GM18868 (cell line): ENCODE results near the gene SPTBN1.

Experiments used
- ATAC-seq: cut with Tn5 transposase; IDR thresholded peaks from one replicate; pipeline ENCODE4 v1.9.1; 2021; ENCODE audit warnings: mild to moderate bottlenecking, moderate library complexity; ENCODE audit not compliant: unreplicated experiment

Gene SPTBN1

GRCh38 chr2:54586494-54586893 is 130.4 kb downstream of the SPTBN1 start:
- ATAC-seq: no peak

DNA sequence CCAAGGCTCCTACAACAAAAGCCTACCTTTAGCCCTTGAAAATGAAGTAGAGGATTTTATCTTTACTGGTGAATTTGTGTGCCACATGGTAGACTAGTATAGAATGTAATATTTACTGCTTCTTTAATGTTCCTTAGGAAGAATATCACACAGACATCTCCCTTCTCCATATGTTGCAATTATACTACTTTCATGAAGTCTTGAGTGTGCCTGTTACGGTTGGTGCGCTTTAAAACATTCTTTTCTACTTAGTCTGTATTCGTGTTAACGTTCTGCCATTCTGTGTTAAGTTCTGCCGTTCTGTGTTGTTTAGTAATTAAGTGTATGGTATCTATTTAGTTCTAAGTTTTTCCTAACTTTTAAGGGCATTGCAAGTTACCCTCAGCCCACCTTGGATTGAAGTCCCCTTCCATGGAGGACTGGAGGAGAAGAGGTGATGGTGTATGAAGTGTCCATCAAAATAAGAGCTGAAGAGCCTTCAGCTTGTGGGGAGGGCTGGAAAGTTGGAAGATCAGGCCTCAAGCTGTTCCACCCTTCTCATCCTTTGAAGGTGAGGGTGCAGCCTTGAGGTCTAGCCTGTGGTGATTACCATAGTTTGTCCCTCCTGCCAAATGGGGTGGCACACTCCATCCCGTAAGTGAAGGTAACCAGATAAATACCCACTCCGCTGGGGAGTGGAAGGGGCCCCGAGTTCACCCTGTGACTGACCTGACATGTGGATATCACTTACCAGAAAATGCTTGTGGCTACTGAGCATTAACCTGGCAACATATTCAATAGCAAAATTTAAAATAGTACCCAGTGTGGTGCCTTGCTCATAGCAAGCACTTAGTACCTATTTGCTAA is 131.3 kb downstream of the SPTBN1 start:
- ATAC-seq: no peak

GRCh38 chr2:54588244-54588899 is 132.2 kb downstream of the SPTBN1 start:
- ATAC-seq: no peak

DNA sequence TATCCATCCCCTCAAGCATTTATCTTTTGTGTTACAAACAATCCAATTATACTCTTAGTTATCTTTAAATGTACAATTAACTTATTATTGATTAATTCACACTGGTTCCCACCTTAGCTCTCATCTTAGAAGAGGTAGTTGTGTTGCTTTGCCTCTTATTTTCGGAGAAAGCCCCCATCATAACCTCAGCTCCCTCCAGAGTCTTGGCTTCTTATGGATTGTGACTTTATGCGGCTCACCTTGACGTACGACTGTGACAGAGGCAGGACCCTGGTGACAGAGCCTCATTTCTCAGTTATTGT is 132.9 kb downstream of the SPTBN1 start:
- no peak for ATAC-seq

GRCh38 chr2:54589340-54590215 is 133.5 kb downstream of the SPTBN1 start:
- ATAC-seq: peak; percentile 39

- ATAC-seq: no peak
These were observed 134.3 kb downstream of the SPTBN1 start for GRCh38 chr2:54590216-54591120.

DNA sequence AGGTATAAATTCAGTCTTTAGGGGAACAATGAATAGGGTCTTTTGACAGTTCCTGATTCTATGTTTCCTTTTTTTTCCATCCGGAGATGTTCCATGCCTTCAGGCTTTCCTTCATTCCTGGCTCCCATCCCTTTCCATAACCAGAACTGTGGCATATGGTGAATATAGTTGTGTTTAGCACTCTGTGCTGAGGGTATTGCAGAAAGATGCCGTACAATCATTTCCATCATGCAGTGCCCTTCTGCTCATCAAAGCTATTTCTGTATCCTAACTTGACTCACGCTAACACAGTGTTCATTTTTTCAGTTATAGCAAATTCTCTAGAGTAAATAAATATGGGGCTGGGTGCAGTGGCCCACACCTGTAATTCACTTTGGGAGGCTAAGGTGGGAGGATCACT is 135.4 kb downstream of the SPTBN1 start:
- ATAC-seq: peak; percentile 32

DNA sequence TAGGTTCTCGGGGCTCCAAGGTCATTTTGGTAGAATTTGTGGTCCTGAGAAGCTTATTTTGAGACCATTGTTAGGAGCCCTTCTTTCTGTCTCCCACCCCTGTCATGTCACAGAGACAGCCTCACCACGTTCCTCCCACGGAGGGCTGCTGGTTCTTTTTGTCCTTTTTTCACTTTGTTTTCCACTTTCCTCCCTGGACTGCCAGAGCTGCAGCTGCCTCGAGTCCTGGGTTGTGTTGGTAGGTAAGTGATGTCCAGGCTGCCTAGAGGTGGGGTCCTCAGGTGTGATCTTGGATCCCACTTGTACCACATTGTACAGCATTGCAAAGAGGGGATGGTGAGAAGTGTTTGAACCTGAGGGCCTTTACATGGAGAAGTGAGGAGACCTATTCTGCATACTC is 137.1 kb downstream of the SPTBN1 start:
- no peak for ATAC-seq

- no peak for ATAC-seq
These were observed 137.9 kb downstream of the SPTBN1 start for GRCh38 chr2:54594048-54594447.

DNA sequence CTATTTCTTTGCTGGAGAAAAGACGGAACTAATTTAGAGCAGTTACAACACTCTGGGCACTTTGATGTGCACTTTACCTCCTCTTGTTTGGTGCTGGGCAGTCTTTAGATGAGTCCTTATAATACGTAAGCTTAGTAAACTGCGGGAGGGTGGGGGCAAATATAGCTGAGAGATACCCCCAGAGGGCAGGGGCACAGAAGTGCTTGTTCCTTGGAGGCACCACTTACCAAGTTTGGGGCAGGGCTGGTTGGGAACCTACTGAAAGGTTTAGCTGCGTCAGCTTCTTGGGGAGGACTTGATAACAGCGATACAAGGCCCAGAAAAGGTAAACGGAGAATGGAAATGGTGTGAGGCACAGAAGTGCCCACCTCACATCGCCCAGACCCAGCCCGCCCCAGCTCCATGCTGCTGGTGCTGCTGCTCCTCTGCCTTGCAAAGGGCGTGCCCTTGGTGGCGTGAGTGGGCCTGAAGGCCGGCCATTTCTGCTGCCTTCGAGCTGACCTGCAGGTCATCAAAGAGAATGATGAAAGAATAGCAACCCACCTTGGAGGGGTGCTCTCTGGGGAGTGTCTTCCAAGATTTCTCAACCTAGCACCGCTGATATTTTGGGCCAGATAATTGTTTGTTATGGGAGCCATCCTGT is 139.2 kb downstream of the SPTBN1 start:
- ATAC-seq: no peak

GRCh38 chr2:54595999-54596902 is 140.1 kb downstream of the SPTBN1 start:
- no peak for ATAC-seq

DNA sequence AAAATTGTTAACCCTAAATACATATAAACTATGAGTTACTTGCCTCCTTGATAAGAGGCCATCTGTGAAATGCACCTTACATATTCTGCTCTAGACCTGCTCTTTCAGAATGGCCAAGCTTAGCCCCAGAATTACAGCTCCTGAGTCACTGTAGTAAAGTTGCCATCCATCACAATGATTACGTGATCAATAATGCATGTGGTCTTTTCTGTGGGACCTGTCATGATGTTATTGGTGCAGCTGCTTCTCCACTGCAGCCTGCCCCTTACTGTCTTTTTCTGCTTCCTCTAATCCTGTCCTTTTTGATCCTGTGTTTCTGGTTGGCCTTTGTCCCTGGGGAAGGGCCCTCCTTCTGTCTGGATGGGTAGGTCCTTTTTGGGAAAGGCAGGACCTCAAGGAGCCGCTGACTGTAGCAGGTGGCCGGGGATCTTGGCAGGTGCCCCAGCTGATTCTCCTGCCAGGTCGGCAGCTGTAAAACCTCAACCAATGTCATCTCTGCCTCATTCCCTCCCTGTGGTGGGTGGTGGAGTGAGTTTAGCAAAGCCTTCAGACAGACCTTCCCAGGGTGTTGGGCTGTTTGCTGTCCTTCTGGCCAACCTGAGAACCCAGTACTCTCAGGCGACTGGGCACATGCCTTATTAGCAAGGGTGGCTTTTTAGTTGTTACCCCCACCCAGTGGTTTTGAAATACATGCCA is 141.2 kb downstream of the SPTBN1 start:
- ATAC-seq: peak; percentile 53

DNA sequence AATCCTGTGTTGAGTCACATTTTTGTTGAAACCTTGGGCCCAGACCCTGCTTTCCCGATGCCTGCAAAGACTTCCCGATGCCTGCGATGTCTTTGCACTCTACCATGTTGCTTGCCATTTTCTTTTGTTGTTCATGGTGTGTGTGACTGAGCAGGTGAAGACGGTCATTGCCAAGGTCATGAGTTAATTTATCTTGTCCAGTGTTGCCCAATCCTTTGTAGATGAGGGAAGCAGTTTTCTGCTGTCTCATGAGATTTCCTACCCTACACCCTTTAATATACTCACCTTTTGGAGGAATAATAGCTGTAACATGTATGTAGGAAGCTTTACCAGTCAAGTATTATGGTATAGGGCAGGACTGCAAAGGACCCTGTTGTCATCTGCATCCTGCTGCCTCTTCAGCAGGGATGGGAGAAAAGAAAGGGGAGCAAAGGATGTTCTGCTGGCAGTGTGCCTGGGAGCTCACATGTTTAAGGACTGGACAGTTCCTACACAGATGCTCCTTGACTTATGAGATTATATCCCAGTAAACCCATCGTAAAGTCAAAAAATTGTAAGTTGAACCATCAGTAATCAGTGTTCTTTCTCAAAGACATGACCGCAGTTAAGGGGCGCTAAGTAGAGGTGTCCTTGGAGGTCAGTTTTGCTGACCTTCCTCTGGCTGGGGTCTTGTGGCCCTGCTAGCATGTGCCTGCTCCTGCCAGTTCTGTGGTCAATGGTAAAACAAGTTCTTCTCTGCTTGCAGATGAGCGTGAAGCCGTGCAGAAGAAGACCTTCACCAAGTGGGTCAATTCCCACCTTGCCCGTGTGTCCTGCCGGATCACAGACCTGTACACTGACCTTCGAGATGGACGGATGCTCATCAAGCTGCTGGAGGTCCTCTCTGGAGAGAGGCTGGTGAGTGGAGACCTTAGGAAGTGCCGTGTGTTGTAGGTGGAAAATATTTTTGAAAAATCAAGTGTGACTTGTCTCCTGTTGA is 142.5 kb downstream of the SPTBN1 start:
- no peak for ATAC-seq

DNA sequence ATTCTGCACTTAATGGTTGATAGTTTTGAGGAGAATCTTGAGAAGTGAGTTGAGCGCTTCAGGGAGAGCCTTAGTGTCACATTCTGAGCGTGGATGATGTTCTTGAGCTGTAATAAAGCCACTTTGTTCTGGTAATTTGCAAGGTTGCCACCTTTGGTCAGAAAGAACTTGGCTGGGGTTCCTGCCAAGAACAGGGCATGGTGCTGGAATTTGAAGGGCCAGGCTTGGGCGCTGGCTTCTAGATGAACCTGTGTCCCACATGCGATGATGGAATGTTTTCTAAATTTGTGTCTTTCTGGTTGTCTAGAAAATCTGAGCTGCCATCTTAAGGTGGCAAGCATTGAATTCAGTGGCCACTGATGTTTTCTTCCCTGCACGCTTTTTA is 143.2 kb downstream of the SPTBN1 start:
- no peak for ATAC-seq

DNA sequence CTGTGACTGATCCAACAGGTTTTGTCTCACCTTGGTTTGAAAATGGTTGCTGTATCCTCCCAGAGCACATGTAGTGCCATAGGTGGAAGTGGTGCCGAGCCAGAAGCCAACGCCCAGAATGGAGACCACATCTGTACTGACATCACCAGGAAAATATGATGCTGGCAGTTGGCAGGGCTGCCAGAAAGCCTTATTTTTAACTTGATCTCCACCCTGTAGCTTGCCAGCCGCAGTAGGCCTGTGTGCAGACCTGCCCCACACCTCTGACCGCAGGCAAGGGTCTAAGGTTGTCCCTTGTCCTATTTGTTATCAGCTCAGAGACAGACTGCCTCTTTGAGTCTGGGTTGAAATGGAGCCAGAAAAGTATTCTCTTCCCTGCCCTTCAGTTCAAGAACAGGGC is 143.8 kb downstream of the SPTBN1 start:
- ATAC-seq: no peak

DNA sequence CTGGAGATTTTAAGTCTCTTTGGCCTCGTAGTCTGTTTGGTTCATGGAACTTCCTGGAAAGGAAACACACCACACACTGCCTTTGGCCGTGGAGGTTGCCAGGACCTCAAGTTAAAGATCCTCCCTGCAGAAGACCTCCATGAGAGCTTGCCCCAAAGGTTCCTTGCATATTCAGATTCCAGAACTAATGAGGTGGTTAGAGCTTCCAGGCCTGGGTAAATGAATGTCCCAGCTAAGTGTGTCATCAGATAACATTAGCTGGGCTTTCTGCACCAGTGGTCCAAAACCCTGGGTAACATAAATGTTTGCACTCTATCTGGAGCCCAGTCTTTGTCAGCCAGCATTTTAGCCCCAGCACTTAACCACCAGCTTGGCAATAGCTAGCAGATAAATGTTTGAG is 145.2 kb downstream of the SPTBN1 start:
- ATAC-seq: no peak

GRCh38 chr2:54602736-54603322 is 146.7 kb downstream of the SPTBN1 start:
- no peak for ATAC-seq
